Measurements from ENCODE around the gene CNTNAP4.

Gene CNTNAP4

GRCh38 chr16:76309639-76310335 is 32.6 kb downstream of the CNTNAP4 start:
- no peak for DNase-seq (ENCODE audit: low spot score)

DNA sequence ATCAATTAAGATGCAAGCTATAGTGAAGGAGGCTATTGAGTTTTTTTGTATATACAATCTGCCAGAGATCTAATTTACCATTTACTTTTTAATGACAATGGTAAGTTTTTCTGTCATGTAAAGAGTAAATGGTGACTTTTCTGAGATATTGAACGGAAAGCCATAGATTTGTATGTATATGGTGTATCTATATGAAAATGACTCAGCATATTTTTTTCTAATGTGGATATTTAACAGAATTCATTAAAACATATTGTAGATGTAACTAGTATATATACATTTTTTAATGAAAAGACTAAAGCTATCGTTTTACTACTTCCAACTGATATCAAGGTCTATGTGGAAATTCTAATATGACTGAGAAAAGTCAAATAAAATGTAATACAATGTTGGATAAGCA is 34.1 kb downstream of the CNTNAP4 start:
- no peak for DNase-seq (ENCODE audit: low spot score)

DNA sequence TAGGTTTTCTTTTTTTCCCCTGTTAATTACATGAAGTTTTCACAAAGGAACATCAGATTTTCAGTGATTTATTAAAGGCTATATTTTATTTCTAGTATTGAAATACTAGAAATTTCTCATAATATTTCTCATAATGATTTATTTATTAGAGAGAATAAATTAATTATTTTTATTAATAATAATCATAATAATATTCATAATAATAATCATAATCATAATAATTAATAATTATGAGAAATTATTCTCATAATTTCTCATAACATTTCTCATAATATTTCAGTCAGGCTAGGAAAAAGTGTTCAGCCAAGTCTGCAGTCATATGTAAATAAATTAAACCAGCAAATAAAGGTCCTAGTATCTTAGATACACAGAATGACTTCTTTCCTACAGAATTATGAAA is 41.4 kb downstream of the CNTNAP4 start:
- no peak for DNase-seq (ENCODE audit: low spot score)

- no peak for DNase-seq (ENCODE audit: low spot score)
These were observed 51.9 kb downstream of the CNTNAP4 start for GRCh38 chr16:76329106-76329505.

DNA sequence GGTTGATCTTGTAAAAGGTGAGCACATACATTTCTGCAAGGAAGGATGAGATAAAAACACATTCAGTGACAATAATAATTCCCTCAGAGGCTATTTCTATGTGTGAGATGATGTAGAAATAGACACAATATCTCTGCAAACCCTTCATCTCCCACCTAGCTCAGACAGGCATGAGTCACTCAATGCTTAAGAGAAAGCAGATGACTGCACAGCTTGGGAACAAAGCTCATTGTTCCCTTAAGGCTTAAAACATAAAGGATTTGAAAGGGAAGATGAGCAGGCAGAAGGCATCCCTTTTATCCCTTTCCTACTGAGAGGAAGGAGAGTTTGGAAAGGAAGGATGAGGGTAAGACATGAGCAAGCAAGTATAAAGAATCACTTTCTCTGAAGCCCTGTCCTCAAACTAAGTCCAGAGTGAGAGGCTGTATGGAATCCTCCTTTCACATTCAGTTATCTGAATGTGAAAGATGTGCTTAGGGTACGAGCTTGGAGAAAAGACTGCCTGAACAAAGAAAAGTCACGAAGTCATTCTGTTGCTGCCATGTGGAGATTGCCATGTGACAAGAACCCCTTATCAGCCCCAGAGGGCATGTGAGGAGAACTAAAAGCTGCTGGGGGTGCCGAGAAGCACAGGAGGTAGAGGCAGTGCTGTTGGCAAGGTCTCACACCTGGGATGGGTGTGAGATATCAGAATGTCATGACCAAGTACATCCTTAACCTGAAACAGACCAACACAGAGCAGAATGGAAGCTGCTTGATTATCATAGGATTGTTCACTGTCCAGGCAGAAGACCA is 58.2 kb downstream of the CNTNAP4 start:
- no peak for DNase-seq (ENCODE audit: low spot score)

DNA sequence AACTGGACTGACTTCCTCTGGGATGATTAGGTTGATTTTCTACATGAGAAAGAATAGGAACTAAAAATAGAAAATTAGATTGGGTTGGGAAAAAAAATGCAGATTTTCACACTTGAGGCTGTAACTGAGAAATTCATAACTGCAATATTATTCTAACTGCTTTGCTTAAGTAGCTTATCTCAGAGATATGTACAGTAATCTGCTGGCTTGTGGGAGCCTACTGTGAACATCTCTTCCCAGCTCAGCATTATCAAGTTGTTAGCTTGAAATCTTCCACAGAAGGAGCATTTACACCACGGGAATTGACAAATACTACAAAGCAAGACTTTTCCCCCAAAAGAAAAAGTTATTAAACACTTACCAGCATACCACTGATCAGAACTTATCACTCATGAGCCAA is 58.9 kb downstream of the CNTNAP4 start:
- DNase-seq (ENCODE audit: low spot score): no peak

- no peak for DNase-seq (ENCODE audit: low spot score)
These were observed 61.3 kb downstream of the CNTNAP4 start for GRCh38 chr16:76338472-76338871.

DNA sequence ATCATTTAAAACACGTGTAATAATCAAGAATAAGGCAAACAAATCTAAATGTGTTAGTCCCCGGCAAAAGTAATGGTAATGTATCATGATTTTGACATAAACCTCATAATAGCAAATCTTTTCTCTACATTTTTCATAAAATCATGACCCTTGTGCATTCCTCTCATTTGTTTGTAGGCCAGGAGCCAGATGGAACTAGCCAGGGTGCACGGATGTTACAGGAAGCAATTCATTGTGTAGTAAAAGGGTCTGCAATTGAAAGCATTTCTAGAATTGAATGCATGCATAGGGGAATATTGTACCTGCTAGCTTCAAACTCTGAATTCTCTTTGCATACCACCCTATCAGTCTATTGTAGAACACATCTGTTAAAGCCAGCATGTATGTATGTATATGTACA is 66.6 kb downstream of the CNTNAP4 start:
- DNase-seq (ENCODE audit: low spot score): no peak

DNA sequence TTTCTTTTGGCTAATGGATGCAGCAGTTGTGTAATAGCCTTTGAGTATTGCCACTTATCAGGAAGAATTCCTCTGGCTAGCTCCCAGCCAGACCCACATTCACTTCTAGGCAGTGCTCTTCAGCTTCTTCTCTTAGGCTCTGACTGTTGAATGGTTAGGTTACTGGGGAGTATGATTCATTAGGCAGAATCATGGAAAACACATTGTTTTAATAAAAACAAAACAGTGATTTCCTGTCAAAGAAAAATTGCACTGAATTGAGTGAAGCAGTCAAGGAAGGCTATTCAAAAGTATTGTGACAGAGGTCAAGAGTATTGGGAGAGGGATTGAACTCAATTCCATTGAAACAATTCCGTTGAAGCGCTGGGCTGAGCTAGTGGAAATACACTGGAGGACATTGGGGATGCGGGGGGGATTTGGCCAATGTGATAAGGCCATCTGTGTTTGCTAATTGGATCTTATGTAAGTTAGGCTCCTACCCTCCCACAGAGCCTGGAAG is 68.0 kb downstream of the CNTNAP4 start:
- no peak for DNase-seq (ENCODE audit: low spot score)

- no peak for DNase-seq (ENCODE audit: low spot score)
These were observed 69.0 kb downstream of the CNTNAP4 start for GRCh38 chr16:76346210-76346609.

GRCh38 chr16:76351441-76351840 is 74.2 kb downstream of the CNTNAP4 start:
- DNase-seq (ENCODE audit: low spot score): no peak

DNA sequence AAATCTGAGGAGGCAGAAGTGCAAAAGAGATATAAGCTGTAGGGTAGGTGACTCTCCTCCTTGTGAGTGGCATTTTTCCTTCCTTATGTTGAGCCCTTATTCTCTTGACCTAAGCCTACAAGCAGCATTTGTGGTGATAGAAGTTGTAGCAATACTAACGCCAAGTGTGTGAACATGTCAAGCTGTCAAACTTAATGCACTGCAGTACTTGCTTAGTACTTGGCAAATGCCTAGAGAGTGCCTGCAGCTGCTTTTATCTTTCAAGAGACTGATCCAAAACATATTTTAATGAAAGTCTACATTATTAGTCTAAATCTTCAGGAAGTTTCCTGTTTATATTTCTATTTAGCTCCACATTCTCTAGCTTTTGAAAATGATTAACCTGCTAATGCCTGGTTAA is 83.2 kb downstream of the CNTNAP4 start:
- no peak for DNase-seq (ENCODE audit: low spot score)

DNA sequence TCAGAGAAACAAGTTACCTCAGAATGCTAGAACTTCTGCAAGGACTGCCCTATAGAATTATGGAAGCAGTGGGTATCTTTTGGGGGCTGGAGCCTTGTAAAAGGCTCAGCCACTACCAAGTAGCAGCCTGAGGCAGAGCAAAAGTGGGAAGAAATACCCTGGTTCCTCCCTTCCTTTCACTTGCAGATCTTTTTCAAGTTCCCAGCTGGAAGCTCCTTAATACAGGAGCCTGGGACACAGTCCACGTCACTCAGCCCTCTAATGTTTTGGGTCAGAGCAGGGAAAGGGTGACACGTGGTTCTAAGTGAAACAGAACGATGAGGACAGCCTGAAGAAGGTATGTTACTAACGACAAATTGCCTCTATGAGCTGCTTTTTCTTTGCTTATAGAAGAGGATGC is 93.1 kb downstream of the CNTNAP4 start:
- DNase-seq (ENCODE audit: low spot score): no peak

DNA sequence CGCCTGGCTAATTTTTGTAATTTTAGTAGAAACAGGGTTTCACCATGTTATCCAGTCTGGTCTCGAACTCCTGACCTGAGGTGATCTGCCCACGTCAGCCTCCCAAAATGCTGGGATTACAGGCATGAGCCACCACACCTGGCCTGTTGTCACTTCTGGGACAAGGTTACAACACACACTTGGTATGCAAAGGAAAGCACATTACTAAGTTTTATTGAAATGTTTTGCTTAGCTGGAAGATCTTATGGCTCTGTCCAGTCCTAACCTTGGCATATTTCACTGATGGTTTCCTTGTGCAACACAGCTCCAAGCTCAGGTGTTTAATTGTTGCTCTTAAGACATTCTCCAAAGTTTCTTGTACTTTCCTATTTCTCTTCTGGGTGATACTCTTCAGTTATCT is 94.2 kb downstream of the CNTNAP4 start:
- no peak for DNase-seq (ENCODE audit: low spot score)

GRCh38 chr16:76373998-76374397 is 96.8 kb downstream of the CNTNAP4 start:
- no peak for DNase-seq (ENCODE audit: low spot score)

GRCh38 chr16:76376988-76377387 is 99.8 kb downstream of the CNTNAP4 start:
- no peak for DNase-seq (ENCODE audit: low spot score)

DNA sequence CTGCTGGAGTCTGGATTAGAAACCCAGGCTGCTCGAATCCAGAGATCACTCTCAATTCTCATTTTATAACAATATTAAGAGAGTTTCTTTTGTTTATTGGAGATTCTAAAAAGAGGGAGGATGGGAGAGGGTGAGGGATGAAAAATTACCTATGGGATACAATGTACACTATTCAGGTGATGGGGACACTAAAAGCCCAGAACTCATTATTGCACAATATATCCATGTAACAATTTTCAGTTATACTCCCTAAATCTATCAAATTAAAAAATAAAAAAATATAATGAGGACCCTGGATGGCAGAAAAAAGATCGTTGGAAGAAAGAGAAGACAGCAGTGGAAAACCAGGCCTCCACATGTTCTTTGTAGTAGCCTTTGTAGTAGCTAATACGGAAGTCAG is 100.8 kb downstream of the CNTNAP4 start:
- no peak for DNase-seq (ENCODE audit: low spot score)

GRCh38 chr16:76381096-76381495 is 103.9 kb downstream of the CNTNAP4 start:
- DNase-seq (ENCODE audit: low spot score): no peak

DNA sequence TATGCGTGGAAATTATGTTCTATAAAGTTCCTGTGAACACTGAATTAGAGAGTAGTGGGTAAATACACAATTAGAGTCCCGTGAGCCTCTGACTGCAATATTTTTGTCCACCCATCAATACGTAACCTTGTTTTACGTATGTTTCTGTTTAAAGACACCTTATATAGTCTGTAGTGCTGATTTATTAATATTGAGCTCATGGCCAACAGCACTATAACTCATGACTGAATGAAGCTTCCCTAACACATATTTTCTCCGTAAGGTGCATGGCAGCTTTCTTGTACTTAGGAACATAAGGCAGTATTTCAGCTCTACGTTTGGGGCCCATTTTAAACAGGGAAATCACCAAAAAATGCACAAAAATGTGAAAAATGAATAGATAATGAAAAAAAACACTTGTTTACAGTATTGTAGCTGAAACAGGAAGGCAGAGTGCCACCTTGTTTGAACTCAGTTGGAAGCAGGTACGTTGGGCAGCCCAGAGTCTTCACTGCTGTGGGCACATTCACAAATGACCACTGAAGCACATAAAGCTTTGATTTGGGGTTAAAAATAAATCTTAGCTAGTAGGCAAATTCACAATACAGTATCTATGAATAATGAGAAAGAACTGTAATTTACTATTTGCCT is 108.5 kb downstream of the CNTNAP4 start:
- no peak for DNase-seq (ENCODE audit: low spot score)

DNA sequence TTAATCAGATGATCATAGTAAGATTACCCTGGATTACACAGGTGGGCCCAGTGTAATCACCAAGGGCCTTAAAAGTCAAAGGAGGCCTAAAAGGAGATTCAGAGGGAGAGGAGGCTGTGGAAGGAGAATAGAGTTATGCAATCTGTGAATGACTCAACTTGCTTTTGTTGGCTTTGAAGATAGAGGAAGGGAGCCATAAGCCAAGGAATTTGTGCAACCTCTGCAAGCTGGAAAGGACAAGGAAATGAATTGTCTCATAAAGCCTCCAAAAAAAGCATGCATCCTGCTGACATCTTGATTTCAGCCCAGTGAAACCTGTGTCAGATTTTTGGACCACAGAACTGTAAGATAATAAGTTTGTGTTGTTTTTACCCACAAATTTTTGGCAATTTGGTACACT is 109.6 kb downstream of the CNTNAP4 start:
- DNase-seq (ENCODE audit: low spot score): no peak

DNA sequence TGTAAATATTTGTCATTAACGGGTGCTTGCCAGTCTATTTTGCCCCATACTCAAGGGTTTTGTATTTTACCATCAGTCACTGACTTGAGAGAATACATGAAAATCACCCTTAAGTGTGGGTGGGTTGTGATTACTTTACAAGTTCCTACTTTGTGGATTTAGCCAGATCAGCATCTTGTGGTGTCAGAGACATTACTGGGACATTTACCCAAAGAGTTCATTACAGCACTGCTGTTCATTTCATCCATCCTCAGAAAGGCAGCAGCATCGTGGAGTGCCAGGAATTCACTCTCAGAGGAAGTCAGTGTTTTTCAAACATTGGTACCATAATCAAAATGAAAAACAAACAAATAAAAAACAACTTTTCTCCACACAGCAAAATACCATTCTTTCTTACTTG is 110.8 kb downstream of the CNTNAP4 start:
- DNase-seq (ENCODE audit: low spot score): no peak

- DNase-seq (ENCODE audit: low spot score): no peak
These were observed 111.9 kb downstream of the CNTNAP4 start for GRCh38 chr16:76389126-76389525.

DNA sequence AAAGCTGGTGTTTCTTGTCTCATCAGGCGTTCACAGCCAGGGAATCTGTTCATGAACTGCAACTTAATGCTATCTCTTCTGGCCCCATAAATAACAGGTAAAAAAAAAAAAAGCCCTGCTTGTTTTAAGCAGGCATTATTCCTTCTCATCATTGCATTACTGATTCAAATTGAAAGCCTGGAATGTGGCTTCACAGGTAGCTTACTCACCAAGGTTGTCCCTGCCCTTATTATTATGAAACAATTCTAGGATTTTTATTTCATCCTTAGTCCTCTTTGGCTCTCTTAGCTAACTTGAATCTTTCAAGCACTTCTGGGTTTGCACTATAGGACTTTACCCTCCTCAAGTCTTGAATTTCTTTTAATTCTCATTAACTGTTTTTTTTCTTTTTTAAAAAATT is 113.3 kb downstream of the CNTNAP4 start:
- no peak for DNase-seq (ENCODE audit: low spot score)
